Middle frontal gyrus (tissue), 1 donor: ENCODE results near the gene CDK14.

ENCODE experiments used
- DNase-seq: peaks from one replicate; pipeline ENCODE4 v3.0.0-alpha.2; 2015; ENCODE audit warnings: low spot score; ENCODE audit errors: extremely low spot score

Gene CDK14

GRCh38 chr7:91085175-91085574 lies 489.1 kb downstream of the CDK14 start:
- DNase-seq = no peak

DNA sequence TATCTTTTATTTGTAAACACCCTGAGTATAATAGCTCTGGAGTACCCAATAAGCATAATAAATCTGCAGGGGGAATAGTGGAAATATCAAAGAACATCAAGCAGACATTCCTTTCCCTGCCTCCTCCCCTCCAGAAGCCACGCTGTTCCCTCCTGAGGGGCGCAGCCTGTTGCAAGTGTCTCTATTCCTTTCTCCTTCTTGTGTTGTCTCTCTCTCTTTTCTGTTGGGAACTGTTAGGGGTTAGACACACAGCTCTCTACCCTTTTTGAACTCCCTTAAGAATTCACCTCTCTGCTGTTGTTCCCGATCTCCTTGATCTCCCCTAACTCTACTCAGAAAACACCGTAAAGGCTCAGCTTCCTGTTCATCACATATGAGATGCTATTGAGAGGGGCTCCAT lies 490.1 kb downstream of the CDK14 start:
- no peak for DNase-seq

- DNase-seq = no peak
These were observed 492.0 kb downstream of the CDK14 start for GRCh38 chr7:91088156-91088555.

- DNase-seq = no peak
These were observed 492.6 kb downstream of the CDK14 start for GRCh38 chr7:91088691-91089090.

GRCh38 chr7:91089382-91089963 lies 493.4 kb downstream of the CDK14 start:
- DNase-seq = no peak

DNA sequence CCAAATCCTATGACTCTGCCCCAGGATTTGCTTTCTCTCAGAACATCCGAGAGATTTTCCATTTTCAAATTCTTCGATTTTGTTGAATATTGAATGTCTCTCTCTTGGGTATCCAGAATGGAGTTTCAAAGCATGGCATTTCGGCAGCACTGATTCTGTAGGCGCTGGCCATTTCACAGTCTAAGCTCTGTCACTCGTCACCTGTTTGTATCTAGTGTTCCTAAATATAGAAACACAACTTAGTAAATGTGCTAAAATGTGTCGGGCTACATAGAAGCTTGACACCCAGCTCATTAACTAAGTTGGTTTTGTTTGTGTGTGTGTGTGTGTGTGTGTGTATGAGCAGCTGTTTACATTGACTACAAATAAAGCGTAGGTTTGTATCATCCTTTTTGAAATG lies 494.6 kb downstream of the CDK14 start:
- DNase-seq = no peak

DNA sequence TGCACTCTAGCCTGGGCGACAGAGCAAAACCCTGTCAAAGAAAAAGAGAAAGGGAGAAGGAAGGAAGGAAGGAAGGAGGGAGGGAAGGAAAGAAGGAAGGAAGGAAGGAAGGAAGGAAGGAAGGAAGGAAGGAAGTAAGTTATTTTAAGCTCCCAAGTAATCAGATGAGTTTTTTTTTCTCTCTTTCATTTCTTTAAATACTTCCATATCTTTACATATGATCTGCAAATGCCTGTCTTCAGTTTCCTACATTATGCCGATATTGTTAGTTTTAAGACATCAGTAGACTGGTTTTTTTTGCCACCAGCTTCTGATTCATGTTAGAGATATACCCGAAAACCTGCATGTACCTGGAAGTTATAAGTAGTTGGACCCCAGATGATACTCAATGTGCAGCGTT lies 495.5 kb downstream of the CDK14 start:
- DNase-seq = no peak

DNA sequence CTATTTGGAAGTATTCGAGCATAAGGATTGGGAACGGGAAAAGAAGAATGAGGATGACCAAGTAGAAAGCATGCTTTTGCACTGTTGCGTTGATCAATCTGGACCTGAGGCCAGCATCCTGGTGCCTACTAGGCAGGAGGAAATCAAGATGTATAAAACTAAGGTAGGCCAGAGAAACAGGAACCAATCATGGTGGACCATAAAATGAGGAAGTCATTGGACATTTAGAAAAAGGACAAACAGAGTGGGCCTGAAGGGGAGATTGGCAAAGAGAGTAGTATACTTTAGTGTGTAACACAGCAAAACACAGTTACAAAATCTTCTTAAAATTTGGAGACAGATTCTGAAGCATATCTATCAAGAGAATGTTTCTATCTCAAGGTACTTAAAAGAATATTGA lies 497.1 kb downstream of the CDK14 start:
- no peak for DNase-seq

- no peak for DNase-seq
These were observed 502.4 kb downstream of the CDK14 start for GRCh38 chr7:91098566-91098965.

DNA sequence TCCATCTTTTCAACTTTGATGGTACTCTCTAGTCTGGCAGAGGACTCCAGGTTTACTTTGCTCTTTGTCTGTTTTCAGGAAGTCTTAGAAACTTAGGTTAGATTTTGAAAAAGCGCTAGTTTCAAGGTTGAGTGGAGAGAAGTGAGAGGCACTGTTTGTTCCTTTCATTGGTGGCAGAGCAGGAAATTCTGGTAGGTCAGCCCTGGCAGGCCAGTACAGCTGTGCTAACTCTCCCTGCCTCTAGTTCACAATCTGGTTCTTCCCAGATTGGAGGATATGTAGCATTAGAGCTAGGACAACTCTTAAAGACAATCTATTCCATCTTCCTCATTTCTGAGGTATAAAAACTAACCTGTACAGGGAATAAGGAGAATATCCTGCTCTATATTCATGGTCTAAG lies 507.2 kb downstream of the CDK14 start:
- DNase-seq = no peak

- no peak for DNase-seq
These were observed 511.3 kb downstream of the CDK14 start for GRCh38 chr7:91107460-91107859.

DNA sequence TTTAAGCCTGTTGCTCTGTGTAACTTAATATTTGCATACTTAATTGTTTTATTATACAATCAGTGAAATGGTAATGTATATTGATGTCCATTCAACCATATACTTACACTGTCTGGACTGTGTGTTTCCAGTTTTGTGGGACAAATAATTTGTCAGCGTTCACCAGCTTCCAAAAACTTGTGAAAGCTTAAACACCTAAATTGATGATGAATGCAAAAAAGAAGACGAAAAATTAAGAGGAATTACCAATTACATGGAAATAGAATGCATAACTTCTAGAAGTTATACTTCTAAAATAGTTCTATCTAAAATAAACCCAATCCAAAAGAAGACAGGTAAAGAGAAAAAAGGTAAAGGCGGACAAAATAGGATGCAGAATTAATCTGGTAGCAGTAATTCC lies 513.1 kb downstream of the CDK14 start:
- DNase-seq = no peak

DNA sequence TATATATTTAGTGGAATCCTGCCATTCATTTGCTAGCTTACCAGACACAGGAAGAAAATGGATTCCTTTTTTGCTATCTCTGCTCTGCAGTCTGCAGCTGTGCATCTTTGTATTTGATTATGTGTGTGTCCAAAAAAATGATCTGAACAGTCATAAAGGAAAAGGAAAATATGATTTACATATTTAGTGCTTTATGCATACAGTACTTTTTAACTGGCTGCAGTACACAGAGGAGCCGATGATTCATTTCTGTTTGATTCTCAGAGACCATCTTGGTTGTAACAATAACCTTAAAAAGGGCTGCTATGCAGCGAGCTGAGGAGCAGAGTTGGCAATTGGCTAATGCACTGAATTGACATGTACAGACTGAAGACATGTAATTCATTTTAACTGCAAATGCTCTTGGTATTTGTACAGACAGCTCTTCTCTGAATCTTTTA lies 516.8 kb downstream of the CDK14 start:
- no peak for DNase-seq

GRCh38 chr7:91114232-91114631 lies 518.1 kb downstream of the CDK14 start:
- no peak for DNase-seq

DNA sequence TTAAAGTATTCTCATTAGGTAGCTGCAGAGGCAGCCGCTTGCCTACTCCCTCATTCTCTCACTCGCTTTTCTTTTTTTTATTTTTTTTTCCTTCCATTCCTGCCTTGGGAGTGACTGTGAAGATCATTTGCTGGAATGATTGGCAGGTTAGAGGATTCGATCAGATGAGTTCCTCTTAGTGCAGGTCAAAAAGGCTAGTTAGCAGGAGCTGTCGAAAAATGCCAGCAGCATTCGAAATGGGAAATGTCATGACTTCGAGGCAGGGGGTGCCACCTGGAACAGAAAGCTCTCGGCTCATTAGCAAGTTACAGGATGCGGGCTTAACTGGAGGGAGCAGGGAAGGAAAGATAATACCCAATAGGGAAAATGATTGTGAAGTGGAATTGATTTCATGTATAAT lies 530.6 kb downstream of the CDK14 start:
- DNase-seq = no peak

DNA sequence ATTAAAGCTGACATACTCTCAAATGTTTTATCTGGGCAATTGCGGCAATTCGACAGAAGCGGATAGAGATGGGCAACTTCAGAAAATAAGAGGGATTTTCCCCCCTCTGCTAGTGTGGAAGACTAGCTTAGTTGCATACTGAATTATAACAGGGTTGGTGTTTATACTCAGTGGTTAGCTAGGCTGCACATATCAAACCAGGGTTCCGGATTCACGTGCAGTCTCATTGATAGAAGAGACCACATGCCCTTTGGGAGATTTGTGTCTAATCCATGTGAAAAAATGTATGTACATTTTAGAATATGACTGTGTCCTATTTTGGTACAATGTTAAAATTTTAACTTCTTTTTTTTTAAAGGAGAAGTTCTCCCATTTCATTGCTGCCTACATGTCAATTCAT lies 531.2 kb downstream of the CDK14 start:
- DNase-seq = no peak

DNA sequence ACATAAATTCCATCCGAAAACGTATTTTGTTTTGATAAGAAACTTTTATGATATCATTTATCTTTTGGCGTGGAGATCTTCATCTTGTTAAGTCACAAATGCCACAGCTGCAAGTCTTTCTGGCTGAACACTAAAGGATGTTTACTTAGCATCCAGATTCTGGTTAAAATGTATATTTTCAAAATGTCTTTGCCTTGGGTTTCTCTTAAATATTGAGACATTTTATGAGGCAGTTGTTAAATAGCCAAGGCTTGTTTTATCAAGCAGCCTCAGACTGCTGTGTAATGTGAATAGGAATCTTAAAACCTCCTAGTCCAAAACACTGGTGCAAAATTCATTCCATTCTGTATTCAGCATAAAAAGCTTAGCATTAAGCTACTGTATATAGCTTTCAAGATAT lies 531.8 kb downstream of the CDK14 start:
- no peak for DNase-seq

DNA sequence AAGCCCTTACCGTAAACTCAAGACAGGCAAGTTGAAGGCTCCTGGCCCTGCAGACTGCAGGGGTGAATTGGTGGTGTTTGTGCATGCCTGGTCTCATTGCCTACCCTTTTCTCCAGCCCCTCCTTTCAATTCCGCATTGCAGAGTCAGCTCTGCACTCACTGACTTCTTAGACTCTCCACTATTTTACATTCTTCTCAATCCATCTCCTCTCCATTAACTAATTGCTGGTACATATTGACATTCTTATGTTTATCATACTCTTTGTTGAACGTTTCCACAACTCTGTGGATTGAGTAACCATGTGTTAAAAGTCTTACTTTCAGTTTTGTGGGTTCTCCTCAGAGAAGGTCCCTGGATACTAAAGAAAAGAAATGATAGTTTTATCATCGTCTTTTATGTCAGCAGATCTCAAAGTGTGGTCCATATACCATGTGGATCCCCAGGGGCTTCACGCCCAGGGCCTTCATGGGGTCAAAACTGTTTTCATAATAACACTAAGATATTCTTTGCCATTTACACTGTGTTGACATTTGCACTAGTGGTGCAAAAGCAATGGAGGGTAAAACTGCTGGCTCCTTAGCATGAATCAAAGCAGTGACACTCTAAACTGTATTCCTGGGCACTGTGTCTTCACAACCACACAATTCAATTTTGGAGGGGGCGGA lies 532.7 kb downstream of the CDK14 start:
- no peak for DNase-seq

DNA sequence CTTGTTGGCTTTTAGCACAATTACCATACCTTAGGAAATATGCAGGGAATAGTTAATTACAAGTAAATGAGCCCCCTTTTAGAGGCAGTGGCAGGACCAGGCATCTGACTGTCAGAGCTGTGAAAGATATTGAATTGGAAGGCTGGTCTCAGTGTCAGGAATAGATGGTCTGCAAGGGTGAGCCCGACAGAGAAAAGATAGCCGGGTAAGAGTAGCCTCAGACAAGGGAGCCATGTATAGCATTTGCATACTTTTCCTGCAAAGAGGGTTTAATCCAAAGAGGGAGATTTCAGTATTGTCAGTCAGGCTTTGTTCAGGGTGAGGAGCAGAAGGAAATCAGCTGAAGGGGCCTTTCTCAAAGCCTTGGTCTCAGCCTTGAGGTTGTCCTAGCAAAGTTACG lies 539.2 kb downstream of the CDK14 start:
- DNase-seq = no peak

GRCh38 chr7:91135703-91136430 lies 539.7 kb downstream of the CDK14 start:
- DNase-seq = no peak

GRCh38 chr7:91137153-91137787 lies 541.1 kb downstream of the CDK14 start:
- no peak for DNase-seq

- DNase-seq = no peak
These were observed 541.8 kb downstream of the CDK14 start for GRCh38 chr7:91137788-91138368.
